ENCODE measurements around the gene BICD1. TPM values are rescaled to one million over a fixed set of nuclear protein-coding genes. Genes with fewer than 3 reads are reported as not detected.

The BICD1 gene
- total RNA-seq, 4 donors from 2014 or later, result 1.5 to 4.5 (median 2.4) TPM

GRCh38 chr12:32419520-32419960 lies 312.9 kb downstream of the BICD1 start:
- intact Hi-C loops (cut with DNase I; ENCODE audit: low total_unique reads), result no loop called here
- no peak overlapping the region for H3K4me3 ChIP-seq (ENCODE audit: low read depth, poor library complexity, severe bottlenecking)
- DNase-seq (ENCODE audit: low spot score in 2 of 2), result no peak
- TF ChIP-seq, protein P1, sequence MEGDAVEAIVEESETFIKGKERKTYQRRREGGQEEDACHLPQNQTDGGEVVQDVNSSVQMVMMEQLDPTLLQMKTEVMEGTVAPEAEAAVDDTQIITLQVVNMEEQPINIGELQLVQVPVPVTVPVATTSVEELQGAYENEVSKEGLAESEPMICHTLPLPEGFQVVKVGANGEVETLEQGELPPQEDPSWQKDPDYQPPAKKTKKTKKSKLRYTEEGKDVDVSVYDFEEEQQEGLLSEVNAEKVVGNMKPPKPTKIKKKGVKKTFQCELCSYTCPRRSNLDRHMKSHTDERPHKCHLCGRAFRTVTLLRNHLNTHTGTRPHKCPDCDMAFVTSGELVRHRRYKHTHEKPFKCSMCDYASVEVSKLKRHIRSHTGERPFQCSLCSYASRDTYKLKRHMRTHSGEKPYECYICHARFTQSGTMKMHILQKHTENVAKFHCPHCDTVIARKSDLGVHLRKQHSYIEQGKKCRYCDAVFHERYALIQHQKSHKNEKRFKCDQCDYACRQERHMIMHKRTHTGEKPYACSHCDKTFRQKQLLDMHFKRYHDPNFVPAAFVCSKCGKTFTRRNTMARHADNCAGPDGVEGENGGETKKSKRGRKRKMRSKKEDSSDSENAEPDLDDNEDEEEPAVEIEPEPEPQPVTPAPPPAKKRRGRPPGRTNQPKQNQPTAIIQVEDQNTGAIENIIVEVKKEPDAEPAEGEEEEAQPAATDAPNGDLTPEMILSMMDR (IDR thresholded peaks at IDR 0.05), result no peak
- no peak for TF ChIP-seq POLR2A (IDR thresholded peaks at IDR 0.05)
- WGBS, 2 donors, result 48 to 52% methylated on average over 2 of the region's 2 CpGs

GRCh38 chr12:32420356-32420755 lies 313.7 kb downstream of the BICD1 start:
- H3K4me3 ChIP-seq (ENCODE audit: low read depth, poor library complexity, severe bottlenecking), result no peak overlapping the region
- DNase-seq (ENCODE audit: low spot score in 2 of 2), result no peak
- 83 to 84% methylated on average over 2 of the region's 2 CpGs for WGBS, 2 donors
- TF ChIP-seq, protein P1 (IDR thresholded peaks at IDR 0.05), result no peak
- no peak for TF ChIP-seq POLR2A (IDR thresholded peaks at IDR 0.05)
- intact Hi-C loops (cut with DNase I; ENCODE audit: low total_unique reads), result no loop called here

DNA sequence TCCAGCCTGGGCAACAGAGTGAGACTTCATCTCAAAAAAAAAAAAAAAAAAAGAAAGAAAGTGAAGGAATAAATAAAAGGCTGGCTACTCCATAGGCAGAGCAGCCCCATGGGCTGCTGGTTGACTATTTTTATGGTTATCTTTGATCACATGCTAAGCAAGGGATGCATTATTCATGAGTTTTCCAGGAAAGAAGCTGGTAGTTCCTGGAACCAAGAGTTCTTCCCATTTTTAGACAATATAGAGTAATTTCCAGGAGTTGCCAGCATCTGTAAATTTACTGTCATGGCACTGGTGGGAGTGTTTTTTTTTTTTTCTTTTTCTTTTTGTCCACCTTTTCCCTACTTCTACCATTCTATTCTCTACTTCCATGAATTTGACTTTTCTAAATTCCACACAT lies 316.9 kb downstream of the BICD1 start:
- intact Hi-C loops (cut with DNase I; ENCODE audit: low total_unique reads), result no loop called here
- TF ChIP-seq POLR2A (IDR thresholded peaks at IDR 0.05), result no peak
- TF ChIP-seq, protein P1 (IDR thresholded peaks at IDR 0.05), result no peak
- no peak for DNase-seq (ENCODE audit: low spot score in 2 of 2)
- H3K4me3 ChIP-seq (ENCODE audit: low read depth, poor library complexity, severe bottlenecking), result no peak overlapping the region

DNA sequence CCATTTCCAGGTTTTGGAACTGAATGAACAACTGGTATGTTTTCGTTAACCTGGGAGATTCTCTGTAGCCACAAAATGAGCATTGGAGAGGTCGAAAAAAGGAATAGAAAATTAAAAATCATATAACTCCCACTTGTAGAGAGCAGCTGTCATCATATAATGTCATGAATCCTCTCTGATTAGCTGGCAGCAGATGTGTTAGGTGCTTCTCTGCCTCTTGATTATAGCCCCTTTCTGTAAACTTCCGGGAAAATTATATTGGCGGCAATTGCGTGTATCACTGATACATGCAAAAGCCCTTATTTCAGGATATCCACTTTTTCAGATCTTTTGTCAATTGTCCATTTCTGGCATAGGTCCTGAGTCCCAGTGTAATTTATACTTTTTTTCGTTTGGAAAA lies 324.4 kb downstream of the BICD1 start:
- intact Hi-C loops (cut with DNase I; ENCODE audit: low total_unique reads), result no loop called here
- no peak for DNase-seq (ENCODE audit: low spot score in 2 of 2)
- 74 to 79% methylated on average over 6 of the region's 6 CpGs for WGBS, 2 donors
- no peak overlapping the region for H3K4me3 ChIP-seq (ENCODE audit: low read depth, poor library complexity, severe bottlenecking)
- TF ChIP-seq POLR2A (IDR thresholded peaks at IDR 0.05), result no peak
- TF ChIP-seq, protein P1 (IDR thresholded peaks at IDR 0.05), result no peak

Other genes starting within 250 kb of the BICD1 start
- gene RESF1, start 147.4 kb upstream of the BICD1 start, total RNA-seq, result 10 to 100 TPM; 41.1 to 74.9 (median 60.3) TPM